CD1c-positive myeloid dendritic cell (primary cell): Measurements from ENCODE around the gene R3HDM4.

ENCODE experiments used
- DNase-seq: peaks from one replicate; pipeline ENCODE4 v3.0.0-alpha.2; 2016; ENCODE audit errors: extremely low spot score

R3HDM4 gene

GRCh38 chr19:947090-947706, 34.2 kb upstream of the R3HDM4 start:
- DNase-seq: no peak

- DNase-seq: no peak
Observed at GRCh38 chr19:945401-946252, 32.6 kb upstream of the R3HDM4 start.

- no peak for DNase-seq
Observed at GRCh38 chr19:944663-945241, 31.7 kb upstream of the R3HDM4 start.

GRCh38 chr19:944171-944567, 31.1 kb upstream of the R3HDM4 start:
- peak; percentile 32 for DNase-seq

GRCh38 chr19:943551-944170, 30.6 kb upstream of the R3HDM4 start:
- DNase-seq: no peak

GRCh38 chr19:942133-942645, 29.2 kb upstream of the R3HDM4 start:
- DNase-seq: no peak

GRCh38 chr19:941292-942132, 28.5 kb upstream of the R3HDM4 start:
- peak; percentile 11 for DNase-seq

- DNase-seq: peak; percentile 92
Observed at GRCh38 chr19:940591-941291, 27.7 kb upstream of the R3HDM4 start.

- DNase-seq: no peak
Observed at GRCh38 chr19:939922-940321, 26.9 kb upstream of the R3HDM4 start.

GRCh38 chr19:939439-939838, 26.4 kb upstream of the R3HDM4 start:
- peak; percentile 5 for DNase-seq

GRCh38 chr19:938233-938923, 25.4 kb upstream of the R3HDM4 start:
- DNase-seq: peak; percentile 2

- peak; percentile 97 for DNase-seq
Observed at GRCh38 chr19:937259-937694, 24.3 kb upstream of the R3HDM4 start.

- DNase-seq: no peak
Observed at GRCh38 chr19:936175-936546, 23.1 kb upstream of the R3HDM4 start.

- DNase-seq: peak; percentile 78
Observed at GRCh38 chr19:934865-935479, 22.0 kb upstream of the R3HDM4 start.

- no peak for DNase-seq
Observed at GRCh38 chr19:934197-934840, 21.3 kb upstream of the R3HDM4 start.

- no peak for DNase-seq
Observed at GRCh38 chr19:933553-933882, 20.5 kb upstream of the R3HDM4 start.

- DNase-seq: peak; percentile 72
Observed at GRCh38 chr19:932648-933552, 19.9 kb upstream of the R3HDM4 start.
